Heart right ventricle (tissue), 16 donors: ENCODE measurements around the gene MFRP. TPM values are rescaled to one million over a fixed set of nuclear protein-coding genes. Genes with fewer than 3 reads are reported as not detected.

Experiments used
- ATAC-seq, 8 donors: fragments of 200-7000 bp; cut with Tn5 transposase; one replicate each; pipeline ENCODE4 v1.9.1; 2020; ENCODE audit warnings: mild to moderate bottlenecking in 8 of 8, moderate library complexity in 8 of 8, moderate number of reproducible peaks in 1 of 8
- DNase-seq, 2 donors: peaks; one replicate each; pipeline ENCODE4 v3.0.0-alpha.2; 2020
- H3K27ac ChIP-seq, 10 donors: fragments of 200-600 bp; sonication (generic) in 2 of 10; one replicate each; pipeline versions ENCODE4 v1.5.0 to v1.8.0; 2020 to 2022; ENCODE audit warnings: mild to moderate bottlenecking in 3 of 10
- H3K27me3 ChIP-seq, 7 donors: fragments of 200-600 bp; one replicate each; pipeline ENCODE4 v1.8.0; 2021 to 2022; ENCODE audit warnings: mild to moderate bottlenecking in 2 of 7
- H3K36me3 ChIP-seq, 9 donors: fragments of 200-600 bp; sonication (generic) in 1 of 9; one replicate each; pipeline versions ENCODE4 v1.5.0 to v1.8.0; 2020 to 2022; ENCODE audit warnings: mild to moderate bottlenecking in 2 of 9
- H3K4me1 ChIP-seq, 9 donors: fragments of 200-600 bp; sonication (generic) in 1 of 9; one replicate each; pipeline versions ENCODE4 v1.5.0 to v1.8.0; 2020 to 2022; ENCODE audit warnings: mild to moderate bottlenecking in 4 of 9
- H3K4me3 ChIP-seq, 10 donors: fragments of 200-600 bp; sonication (generic) in 2 of 10; one replicate each; pipeline versions ENCODE4 v1.5.0 to v1.8.0; 2020 to 2022; ENCODE audit warnings: mild to moderate bottlenecking in 7 of 10, moderate library complexity in 2 of 10
- H3K9me3 ChIP-seq, 11 donors: fragments of 200-600 bp in 10 of 11; sonication (generic) in 2 of 11; one replicate each; pipeline versions ENCODE4 v1.5.0 to v1.8.0; 2013 to 2022; ENCODE audit warnings: mild to moderate bottlenecking in 2 of 11, control low read depth in 1 of 11, moderate library complexity in 1 of 11
- CTCF ChIP-seq, 9 donors: fragments of 200-600 bp; sonication (generic) in 2 of 9; IDR thresholded peaks; one replicate each; pipeline versions ENCODE4 v1.5.0 to v1.8.0; 2021 to 2022; ENCODE audit warnings: antibody characterized with exemption in 9 of 9, mild to moderate bottlenecking in 5 of 9, moderate library complexity in 1 of 9
- WGBS, 2 donors: extraction: QIAGEN DNeasy Blood & Tissue Kit; methylation state at CpG; one replicate each; pipeline ENCODE4 v1.1.7; 2013; ENCODE audit warnings: inconsistent platforms in 1 of 2; 5-methylcytosine and 5-hydroxymethylcytosine counted together
- intact Hi-C, 10 donors: fragments of 100-400 bp; cut with DNase I; formaldehyde crosslinking; loops; one replicate each; pipeline versions ENCODE4 v1.11.1 to v1.14.2; 2022
- polyA plus RNA-seq, 2 donors: library from polyadenylated mRNA; stranded (reverse); fragments of 200-250 nt; gene quantifications; one replicate each; pipeline ENCODE4 v1.2.3, GENCODE V29; 2013
- total RNA-seq, 10 donors: library from RNA; stranded (reverse); fragmentation: NEBNext Ultra II Directional in 3 of 10; extraction: Animal tissue kit (Norgen Biotek cat#: 25700) in 3 of 10; gene quantifications; one replicate each; pipeline versions ENCODE4 v1.2.1 to v1.2.4, GENCODE V29; 2021 to 2023
- donor health status: Arrhythmogenic right ventricular cardiomyopathy.
- donor health status: ischemic (EF 13 %, LVEDD 7.1; RV severe dilation, severe dysfunction).
- donor health status: healthy with polysubstance abuse.
- donor health status: DM: no; HTN: yes; CAD: no.
- donor health status: DM: no; HTN: no; CAD: no.
- donor health status: ischemic (EF 25% LVEDD 6.9; RV normal size, moderate dysfunction).
- donor health status: ischemic (EF 25% LVEDD 5.7; RV mildly dilated, moderate dysfunction).
- donor health status: healthy.
- donor health status: DM: yes; HTN: yes; CAD: no.
- donor health status: Ischemic cardiomyopathy.
- donor health status: ischemic (EF 35%, LVEDD 5.7; RV mildly dilated, moderate dysfunction).
- donor health status: nonischemic (EF 11% LVEDD 7.7; RV severe dilation, severe dysfunction).
- donor health status: DM: yes; HTN: yes; CAD: no.
- donor health status: PGD.
- donor health status: ischemic (EF 29% LVEDD 5.4; RV normal size, mild dysfunction).
- donor health status: nonischemic (EF 23%, LVEDD 6.1; RV moderate dilation, normal function).

MFRP gene
- total and polyA plus RNA-seq, 12 donors: 0.04 TPM; not detected in 11

DNA sequence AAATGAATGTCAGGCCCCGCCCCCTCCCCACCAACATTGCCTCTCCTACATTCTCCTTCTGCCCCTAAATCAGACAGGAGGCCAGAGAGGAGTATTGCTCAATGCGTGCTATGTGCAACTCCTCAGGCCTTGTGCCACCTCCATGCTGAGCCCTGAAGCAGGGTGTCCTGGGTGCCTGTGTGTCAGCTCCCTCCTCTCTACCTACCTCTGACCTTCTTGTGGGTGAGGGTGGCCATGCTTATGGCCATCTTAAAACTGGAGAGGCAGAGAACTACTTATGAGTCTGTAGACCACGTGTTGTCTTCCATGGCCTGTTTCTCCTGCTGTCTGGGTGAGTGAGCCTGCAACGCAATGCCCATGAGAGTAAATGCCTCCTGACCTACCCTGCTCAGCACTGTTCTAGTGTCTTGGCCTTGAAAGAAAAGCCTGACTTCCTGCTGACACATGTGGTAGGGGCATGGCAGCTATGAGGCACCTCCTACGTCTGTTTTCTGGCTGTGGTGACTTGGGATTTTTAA is 40.1 kb downstream of the MFRP start:
- TF ChIP-seq CTCF (IDR thresholded peaks at IDR 0.05): no peak
- peak; percentile 59 to 73 (median 67) for ATAC-seq
- DNase-seq: no peak
- H3K9me3 ChIP-seq: no peaks in the 10 kb centered on the region
- H3K4me1 ChIP-seq: peaks cover 0 to 24% (median 8%) of the 10 kb centered on the region in 9 donors
- H3K36me3 ChIP-seq: peaks cover 0 to 99% (median 37%) of the 10 kb centered on the region in 9 donors
- WGBS, 2 donors: 59 to 60% methylated on average over 5 of the region's 5 CpGs
- H3K27ac ChIP-seq: peak overlapping the region in 9 of 10 donors; percentile 4 to 67 (median 46)
- H3K4me3 ChIP-seq: no peak overlapping the region
- H3K27me3 ChIP-seq: no peaks in the 10 kb centered on the region
- intact Hi-C loops: no loop called here

- H3K27ac ChIP-seq: peak overlapping the region in 8 of 10 donors; percentile 14 to 67 (median 42)
- WGBS, 2 donors: 82 to 90% methylated on average over 7 of the region's 7 CpGs
- DNase-seq (no peak), ATAC-seq (no peak)
- H3K9me3 ChIP-seq: no peaks in the 10 kb centered on the region
- no peaks in the 10 kb centered on the region for H3K27me3 ChIP-seq
- H3K4me1 ChIP-seq: peaks cover 0 to 24% (median 8%) of the 10 kb centered on the region in 9 donors
- H3K4me3 ChIP-seq: no peak overlapping the region
- intact Hi-C loops: no loop called here
- H3K36me3 ChIP-seq: peaks cover 0 to 99% (median 31%) of the 10 kb centered on the region in 9 donors
- no peak for TF ChIP-seq CTCF (IDR thresholded peaks at IDR 0.05)
Observed at GRCh38 chr11:119305556-119306372, 40.7 kb downstream of the MFRP start.

- Histone ChIP-seq H3K4me3 (no peak overlapping the region), H3K36me3 (peaks cover 0 to 99% (median 27%) of the 10 kb centered on the region in 9 donors), H3K9me3 (no peaks in the 10 kb centered on the region), H3K27me3 (no peaks in the 10 kb centered on the region), H3K27ac (no peak overlapping the region), H3K4me1 (peaks cover 1 to 47% (median 17%) of the 10 kb centered on the region in 9 donors)
- ATAC-seq (no peak), DNase-seq (no peak)
- WGBS, 2 donors: 90 to 94% methylated on average over 5 of the region's 5 CpGs
- intact Hi-C loops: no loop called here
- TF ChIP-seq CTCF (IDR thresholded peaks at IDR 0.05): no peak
Observed at GRCh38 chr11:119303227-119303718, 43.2 kb downstream of the MFRP start.

DNA sequence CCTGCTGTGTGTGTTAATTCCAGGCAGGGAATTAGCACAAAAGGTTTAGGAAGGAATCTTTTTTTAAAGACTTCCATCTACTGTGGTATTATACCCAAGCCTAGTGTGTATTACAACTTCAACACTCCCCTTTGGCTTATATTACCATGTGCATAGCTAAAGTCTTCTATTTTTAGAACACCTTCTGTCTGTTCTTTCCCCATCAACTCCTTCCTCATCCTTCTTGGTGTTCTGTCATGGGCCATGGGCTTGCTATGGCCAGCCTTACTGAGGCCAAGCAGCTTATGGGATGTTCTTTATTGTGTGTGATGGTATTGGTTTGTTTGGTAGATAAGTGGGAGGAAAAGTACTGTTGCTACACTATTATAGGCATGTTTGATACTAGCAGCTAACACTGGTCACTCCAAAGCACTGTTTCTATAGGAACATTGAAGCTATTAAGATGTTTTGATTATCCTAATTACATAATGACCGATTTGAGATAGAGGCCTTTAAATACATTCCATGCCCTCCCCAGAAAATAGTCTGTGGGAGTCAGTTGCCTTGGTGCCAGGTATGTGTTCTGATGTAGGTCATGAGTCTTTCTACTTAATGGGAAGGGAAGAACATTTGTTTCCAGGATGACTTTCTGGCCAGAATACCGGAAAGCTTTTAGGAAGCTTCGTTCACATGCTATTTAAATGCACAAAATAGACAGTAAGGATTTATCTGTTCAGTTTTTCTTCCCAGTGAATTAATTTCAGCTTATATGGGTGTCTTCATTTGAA is 46.1 kb downstream of the MFRP start:
- H3K27ac ChIP-seq: peak overlapping the region in 2 of 10 donors; percentile 16 to 77
- H3K36me3 ChIP-seq: peaks cover 0 to 99% (median 29%) of the 10 kb centered on the region in 9 donors
- peak in 4 of 8 donors; percentile 31 to 40 (median 36) for ATAC-seq
- intact Hi-C loops: no loop called here
- WGBS, 2 donors: 63 to 66% methylated on average over 3 of the region's 3 CpGs
- no peaks in the 10 kb centered on the region for H3K27me3 ChIP-seq
- no peak for DNase-seq
- H3K9me3 ChIP-seq: no peaks in the 10 kb centered on the region
- TF ChIP-seq CTCF (IDR thresholded peaks at IDR 0.05): no peak
- peaks cover 0 to 42% (median 24%) of the 10 kb centered on the region in 9 donors for H3K4me1 ChIP-seq
- H3K4me3 ChIP-seq: no peak overlapping the region
